HG03280 (cell line): ENCODE results near the gene CD27.
"Not testable (repeated sequence)": the region's sequence is repeated elsewhere in the genome, so short reads cannot be mapped to it uniquely, and the experiment has no call there.

ENCODE experiments used
- ATAC-seq: cut with Tn5 transposase; IDR thresholded peaks from one replicate; pipeline ENCODE4 v1.9.1; 2021; ENCODE audit warnings: mild to moderate bottlenecking, moderate library complexity; ENCODE audit not compliant: unreplicated experiment

Gene CD27

DNA sequence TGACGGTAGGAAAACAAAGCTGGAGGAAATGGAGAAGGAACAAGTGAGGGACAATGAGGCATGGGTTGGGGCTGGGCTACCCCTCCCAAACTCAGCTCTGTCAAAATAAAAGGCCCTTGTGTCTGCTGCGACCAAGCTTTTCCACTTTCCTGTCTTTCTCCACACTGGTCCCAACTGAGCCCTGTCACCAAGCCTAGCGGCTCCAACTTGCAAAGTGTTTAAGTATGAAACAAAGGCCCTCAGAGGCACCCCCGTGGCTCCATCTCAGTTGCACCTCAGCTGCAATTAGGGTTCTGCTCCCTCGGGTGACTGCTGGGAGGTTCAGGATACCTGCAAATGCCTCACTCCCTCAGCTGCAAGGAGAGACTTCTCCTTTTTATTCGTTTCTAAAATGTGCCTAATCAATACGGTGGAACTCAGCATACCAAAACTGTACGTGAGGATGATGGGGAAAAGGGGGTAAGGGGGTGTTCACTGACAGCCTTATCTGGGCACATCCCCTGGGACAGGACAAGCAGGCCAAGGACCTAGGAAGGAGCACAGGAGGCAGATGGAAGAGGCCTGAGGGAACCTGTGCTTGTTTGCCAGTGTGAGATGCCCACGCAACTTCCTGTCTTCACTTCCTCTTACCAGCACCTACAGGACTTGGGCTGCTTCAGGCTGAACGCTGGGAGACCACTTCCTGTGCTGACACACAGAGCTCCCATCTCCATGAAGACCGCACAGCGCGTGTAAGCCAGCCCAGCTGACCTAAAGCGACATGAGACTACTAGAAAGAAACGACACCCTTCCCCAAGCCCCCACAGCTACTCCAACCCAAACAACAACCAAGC lies 16.9 kb downstream of the CD27 start:
- ATAC-seq, result peak; percentile 79

DNA sequence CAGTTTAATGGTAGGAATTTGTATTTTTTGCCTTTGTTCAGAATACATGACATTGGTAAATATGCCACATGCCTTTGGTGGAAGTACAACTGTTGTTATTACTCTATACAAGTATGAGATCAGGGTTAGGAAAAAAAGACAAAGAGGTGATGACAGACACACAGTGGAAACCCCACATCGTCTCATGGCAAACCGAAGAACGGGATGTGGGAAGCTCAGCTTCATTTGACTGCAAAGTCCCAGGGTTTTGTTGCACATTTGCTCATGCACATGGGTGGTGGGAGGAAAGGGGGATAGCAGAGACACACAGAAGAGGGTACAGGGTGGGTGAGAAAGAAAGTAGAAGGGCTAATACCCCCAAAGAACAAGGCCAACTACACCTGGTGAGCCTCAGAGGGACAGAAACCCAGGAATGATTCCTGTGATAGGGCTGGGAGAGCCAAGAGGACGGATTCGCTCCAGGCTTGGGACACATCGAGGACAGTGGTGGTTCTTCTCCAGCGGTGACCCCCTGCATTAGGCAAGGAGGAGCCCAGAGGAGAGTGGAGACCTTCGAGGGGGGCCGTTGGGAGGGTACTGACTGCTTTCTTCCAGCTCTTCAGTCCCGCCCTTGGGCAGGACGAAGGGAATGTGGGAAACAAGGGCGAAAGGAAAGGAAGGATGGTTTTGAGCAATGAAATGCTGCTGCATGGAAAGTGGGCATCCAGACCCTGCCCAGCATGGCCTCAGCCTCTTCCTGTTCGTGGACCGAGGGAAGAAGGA lies 17.7 kb downstream of the CD27 start:
- ATAC-seq, result no peak

DNA sequence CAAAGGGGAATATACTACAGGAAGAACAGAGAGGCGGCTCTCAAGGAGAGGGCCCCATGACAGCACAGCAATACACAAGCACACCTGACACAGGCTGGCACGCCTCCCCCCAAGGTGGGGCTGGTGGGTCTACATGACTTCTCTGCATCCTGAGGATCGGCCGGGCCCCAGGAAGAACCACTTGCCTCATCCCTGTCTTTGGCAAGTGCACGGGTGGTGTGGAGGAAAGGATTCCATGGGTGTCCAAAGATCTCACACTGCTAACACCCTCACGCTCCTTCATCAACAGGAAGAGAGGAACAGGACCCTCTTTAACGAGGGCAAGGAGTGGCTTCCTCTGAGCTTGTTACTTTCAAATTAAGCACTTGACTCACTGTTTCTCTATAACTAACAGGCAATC lies 18.5 kb downstream of the CD27 start:
- no peak for ATAC-seq

DNA sequence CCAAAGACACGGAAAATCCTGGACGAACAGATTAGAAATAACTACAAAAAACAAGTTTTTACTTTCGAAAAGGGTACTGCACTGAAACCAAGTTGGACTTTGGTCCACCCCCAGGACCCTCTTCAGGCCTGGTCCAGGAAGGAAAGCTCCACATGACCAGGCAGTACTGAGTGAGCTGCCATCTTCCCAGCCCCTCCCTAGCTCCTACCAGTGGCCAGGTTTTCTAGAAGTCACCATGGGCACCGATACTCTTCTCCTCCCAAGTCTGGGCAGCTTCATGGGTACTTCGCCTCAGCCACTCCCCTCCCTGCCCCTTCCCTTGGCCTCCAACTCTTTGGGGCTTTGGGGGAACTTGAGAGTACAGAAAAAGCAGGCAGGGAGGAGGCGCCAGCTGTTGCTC lies 19.1 kb downstream of the CD27 start:
- ATAC-seq, result no peak

DNA sequence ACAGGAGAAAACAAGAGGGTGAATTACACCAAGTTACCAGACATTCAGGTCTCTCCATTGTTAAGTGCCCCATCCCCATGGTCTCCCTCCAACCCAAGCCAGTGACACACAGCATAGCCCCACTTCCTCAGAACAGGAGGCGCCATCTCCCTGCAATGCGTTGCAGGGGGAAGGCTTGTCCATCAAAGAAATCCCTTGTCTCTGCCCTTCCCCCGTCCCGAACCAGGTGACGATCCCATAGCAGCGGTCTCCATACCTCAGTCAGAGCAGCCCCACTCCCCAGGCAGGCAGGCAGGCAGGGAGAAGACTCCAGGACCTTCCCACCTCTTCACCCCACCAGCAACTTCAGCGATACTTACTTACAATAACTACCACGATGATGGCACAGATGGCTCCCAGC lies 19.8 kb downstream of the CD27 start:
- no peak for ATAC-seq

DNA sequence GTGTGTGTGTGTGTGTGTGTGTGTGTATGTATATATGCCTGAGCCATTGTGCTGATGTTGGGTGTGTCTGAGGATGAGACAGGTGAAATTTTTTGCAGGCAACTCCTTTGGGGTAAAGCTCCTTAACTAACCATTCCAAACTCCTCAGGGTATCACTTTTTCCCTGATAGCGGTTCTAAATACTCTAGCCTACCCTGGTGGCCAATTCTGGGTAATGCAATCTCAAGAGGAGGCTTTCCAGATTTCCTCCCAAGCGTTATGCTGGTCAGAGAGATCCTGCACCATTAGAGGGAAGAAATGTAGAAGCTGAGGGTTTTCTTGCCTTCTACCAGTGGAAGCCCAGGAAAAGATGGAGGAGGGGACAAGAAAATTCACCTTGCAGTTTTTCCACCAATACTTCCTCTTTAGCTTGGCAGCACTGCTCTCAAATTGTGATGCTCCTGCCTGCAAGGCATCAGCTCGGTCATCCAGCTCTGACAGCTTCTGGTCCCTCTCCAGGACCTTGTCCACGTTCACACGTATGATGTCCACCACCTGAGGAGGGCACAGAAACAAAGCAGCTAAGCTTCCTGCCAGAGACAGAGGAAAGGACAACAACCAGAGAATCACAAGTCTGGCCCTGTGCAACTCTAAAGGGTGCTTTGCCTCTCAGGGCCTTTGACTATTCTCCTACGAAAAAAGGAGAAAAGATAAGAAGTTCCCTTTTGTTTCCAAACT lies 20.9 kb downstream of the CD27 start:
- ATAC-seq, result no peak

DNA sequence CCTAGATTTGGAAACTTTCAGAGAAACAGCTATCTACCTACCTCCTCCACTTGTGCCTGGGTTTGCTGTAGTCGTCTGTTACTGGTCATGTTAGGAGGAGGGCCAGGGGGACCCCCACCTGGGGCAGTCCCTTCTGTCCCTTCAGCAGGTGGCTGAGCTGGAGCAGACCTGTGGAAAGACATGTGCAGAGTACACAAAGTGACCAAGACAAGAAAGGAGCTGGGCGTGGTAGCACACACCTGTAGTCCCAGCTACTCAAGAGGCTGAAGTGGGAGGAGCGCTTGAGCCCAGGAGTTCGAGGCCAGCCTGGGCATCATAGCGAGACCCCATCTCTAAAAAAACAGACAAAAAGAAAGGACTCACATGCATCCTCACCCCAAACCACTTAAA lies 21.4 kb downstream of the CD27 start:
- ATAC-seq, result no peak

DNA sequence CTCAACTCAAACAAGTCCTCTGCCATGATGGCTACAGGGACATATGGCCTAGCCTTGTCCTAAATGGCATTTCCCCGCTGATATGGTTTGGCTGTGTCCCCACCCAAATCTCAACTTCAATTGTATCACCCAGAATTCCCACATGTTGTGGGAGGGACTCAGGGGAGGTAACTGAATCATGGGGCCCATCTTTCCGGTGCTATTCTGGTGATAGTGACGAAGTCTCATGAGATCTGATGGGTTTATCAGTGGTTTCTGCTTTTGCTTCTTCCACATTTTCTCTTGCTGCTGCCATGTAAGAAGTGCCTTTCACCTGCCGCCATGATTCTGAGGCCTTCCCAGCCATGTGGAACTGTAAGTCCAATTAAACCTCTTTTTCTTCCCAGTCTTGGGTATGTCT lies 22.0 kb downstream of the CD27 start:
- not testable (repeated sequence) for ATAC-seq

DNA sequence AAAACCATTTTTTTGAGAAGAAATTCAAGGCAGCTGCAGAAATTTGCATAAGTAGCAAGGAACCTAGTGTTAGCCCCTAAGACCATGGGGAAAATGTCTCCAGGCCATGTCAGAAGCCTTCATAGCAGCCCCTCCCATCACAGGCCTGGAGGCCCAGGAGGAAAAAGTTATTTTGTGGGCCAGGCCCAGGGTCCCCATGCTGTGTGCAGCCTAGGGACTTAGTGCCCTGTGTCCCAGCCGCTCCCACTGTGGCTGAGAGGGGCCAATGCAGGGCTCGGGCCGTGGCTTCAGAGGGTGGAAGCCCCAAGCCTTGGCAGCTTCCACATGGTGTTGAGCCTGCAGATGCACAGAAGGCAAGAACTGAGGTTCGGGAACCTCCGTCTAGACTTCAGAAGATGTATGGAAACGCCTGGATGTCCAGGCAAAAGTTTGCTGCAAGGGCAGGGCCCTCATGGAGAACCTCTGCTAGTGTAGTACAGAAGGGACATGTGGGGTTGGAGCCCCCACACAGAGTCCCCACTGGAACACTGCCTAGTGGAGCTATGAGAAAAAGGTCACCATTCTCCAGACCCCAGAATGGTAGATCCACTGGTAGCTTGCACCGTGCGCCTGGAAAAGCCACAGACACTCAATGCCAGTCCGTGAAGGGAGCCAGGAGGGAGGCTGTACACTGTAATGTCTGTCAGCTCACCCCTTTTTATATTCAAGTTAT lies 23.0 kb downstream of the CD27 start:
- not testable (repeated sequence) for ATAC-seq

DNA sequence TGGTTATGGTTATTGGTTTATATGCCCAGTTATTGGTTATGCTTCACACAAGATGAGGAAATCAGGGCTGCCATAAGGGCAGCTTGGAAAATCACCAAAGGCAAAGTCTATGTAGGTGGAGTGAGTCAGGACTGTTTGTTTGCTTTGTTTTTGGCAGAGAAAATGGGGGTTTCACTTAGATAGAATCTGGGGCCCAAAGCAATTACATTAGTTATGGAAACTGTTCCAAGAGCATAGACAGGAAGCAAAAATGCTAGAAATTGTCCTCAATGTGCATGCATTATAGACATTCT lies 23.5 kb downstream of the CD27 start:
- no peak for ATAC-seq

DNA sequence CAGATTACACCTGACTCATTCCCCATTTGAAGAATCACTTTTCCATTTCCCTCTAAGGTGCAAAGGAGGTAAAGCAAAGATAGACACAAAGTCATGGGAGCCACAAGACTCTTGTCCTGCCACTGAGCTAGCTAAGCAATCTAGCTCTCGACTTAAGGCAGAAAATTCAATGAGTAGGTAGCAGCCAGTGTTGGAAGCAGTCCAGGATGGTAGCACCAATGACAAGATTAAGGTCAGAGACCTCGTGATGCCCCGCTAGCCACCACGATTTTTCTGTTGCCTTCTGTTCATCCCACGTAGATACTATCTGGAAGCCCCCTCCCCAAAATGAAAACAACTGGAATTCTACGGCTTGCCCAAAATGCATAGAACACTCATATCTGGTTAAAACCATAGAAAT lies 24.3 kb downstream of the CD27 start:
- no peak for ATAC-seq

DNA sequence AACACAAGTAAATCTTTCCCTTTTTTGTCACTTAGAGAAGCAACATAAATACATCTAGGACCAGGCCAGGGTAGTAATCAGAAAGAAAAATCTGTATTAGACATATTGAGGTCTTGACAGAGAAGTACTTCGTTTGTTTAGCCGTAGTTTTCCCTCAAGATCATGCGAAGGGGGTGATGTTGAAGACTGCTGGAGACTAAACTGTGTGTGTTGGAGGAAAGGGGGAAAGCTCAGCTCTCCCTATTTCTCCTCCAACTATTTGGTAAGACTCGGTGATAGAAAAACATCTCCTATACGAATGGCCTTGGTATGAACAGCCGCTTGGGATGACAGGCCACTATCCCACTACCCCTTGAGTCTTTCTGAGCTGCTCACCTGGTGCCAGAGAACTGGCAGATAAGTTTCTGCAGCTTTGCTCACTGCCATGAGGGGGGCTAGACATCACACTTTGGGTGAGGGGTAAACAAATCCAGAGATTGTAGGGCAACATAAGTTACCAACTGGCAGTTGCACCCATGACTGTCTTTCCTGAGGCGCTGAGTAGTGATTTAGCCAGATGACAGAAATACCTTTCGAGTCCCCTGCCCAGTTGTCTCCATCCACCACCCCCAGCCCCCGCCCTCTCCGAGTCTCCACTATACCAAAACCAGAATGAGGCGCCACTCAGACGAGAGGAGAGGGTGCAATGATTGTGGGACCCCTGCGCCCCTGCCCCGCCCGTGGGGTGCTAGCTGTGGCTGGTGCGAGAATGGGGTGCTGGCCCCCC lies 25.0 kb downstream of the CD27 start:
- ATAC-seq, result no peak

DNA sequence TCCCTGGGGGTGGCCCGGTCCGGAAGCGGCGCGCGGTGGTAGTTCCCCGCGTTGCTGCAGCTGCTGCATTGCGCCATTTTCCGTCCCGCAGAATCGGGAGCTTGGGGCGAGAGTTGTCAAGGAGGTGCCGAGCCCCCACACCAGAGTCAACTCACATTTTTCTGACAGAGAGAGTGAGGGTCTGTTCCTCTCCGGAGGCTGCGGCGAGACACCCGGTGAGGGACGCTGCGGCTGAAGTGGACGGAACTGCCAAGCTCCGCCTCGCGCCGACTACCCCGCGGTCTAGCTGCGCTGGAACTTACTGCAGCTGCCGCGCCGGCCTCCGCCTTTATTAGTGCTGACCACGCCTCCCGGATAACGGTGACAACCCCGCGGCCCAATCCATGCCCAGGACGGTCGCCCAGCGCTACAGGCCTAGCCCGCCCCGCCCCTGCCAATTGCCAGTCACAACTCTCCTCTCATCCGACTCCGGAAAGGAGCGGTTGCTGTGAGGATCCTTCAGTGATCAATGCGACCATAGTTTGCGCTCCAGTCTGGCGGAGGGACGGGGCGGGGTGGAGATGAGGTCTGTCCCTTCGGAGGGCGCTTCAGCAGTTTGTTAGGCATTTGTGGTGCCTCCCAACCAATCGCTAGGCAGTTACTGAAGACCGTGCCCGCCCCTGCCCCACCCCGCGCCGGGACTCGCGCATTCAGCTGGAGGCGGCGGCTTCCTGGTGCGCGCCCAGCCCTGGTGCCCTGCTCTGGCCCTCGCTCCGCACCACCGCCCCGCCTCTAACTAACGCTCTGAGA lies 25.8 kb downstream of the CD27 start, which contains the start of gene VAMP1:
Gene VAMP1, minus strand, starts transcription at position 303 of the 789 bp plus-strand sequence. Its CDS starts 146 bp downstream, at position 157.
- ATAC-seq, result peak; percentile 86

DNA sequence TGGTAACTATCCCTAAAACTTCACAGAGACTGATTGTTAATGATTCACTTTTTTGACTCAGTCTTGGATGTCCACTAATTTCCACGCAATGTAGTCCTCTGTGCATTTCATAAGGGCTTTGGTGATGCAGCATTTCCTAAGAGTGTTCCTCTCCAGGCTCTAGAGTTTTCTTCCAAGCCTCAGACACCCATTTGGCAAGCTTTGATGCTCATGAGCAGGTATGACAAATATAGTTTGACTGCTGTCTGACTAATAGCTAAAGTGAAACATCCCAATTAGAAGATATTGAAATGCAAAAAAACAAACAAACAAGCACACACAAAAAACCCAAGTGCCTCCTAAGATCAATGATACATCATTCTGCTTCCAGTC lies 27.2 kb downstream of the CD27 start:
- ATAC-seq, result no peak

DNA sequence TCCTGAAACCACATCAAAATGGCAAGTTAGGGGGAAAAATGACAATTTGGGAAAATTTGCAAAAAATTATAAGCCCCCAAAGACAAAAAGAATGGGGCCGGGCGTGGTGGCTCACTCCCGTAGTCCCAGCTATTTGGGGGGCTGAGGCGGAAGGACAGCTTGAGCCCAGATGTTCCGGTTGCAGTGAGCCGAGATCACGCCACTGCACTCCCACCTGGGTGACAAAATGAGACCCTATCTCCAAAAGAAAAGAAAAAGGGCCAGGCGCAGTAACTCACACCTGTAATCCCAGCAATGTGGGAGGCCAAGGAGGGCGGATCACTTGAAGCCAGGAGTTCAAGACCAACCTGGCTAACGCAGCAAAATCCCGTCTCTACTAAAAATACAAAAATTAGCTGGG lies 27.7 kb downstream of the CD27 start:
- no peak for ATAC-seq

DNA sequence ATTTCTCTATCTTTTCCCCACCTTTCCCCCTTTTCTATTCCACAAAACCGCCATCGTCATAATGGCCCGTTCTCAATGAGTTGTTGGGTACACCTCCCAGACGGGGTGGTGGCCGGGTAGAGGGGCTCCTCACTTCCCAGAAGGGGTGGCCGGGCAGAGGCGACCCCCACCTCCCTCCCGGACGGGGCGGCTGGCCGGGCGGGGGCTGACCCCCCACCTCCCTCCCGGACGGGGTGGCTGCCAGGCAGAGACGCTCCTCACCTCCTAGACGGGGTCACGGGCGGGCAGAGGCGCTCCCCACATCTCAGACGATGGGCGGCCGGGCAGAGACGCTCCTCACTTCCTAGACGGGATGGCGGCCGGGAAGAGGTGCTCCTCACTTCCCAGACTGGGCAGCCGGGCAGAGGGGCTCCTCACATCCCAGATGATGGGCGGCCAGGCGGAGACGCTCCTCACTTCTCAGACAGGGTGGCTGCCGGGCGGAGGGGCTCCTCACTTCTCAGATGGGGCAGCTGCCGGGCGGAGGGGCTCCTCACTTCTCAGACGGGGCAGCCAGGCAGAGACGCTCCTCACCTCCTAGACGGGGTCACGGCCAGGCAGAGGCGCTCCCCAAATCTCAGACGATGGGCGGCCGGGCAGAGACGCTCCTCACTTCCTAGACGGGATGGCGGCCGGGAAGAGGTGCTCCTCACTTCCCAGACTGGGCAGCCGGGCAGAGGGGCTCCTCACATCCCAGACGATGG lies 30.6 kb downstream of the CD27 start:
- not testable (repeated sequence) for ATAC-seq

DNA sequence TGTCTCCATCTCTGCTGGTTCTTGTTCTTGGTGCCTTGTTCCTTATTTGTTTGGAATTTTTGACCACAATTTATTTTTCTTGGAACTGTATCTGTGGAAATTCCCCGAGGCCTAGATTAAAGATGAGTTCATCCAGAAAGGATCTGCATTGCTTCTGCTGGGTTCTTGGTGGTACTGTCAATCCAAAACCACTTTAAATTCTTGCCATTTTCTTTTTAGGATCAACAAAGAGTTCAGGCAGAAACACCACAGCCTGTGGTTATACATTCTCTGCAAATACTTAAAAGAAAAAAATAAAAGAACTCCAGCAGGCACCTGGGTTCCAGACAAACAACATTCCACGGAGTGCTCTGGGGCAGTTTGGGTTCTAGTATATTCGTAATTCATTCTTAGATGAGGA lies 31.7 kb downstream of the CD27 start:
- ATAC-seq, result no peak

DNA sequence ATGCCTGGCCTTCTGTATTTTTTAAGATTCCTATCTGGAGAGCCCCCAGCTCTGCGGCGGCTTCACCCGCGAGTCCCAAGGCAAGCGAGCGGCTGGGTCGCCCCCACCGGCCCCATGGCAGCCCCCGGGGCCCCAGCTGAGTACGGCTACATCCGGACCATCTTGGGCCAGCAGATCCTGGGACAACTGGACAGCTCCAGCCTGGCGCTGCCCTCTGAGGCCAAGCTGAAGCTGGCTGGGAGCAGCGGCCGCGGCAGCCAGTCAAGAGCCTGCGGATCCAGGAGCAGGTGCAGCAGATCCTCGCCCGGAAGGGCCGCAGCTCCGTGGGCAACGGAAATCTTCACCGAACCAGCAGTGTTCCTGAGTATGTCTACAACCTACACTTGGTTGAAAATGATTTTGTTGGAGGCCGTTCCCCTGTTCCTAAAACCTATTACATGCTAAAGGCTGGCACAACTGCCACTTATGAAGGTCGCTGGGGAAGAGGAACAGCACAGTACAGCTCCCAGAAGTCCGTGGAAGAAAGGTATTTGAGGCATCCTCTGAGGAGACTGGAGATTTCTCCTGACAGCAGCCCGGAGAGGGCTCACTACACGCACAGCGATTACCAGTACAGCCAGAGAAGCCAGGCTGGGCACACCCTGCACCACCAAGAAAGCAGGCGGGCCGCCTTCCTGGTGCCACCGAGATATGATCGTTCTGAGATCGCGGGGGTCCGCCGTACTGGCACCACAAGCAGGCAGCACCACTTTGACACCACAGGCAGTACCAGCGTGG lies 33.0 kb downstream of the CD27 start:
- ATAC-seq, result not testable (repeated sequence)
